H1 (cell line): ENCODE data around the gene FGD6. TPM values are rescaled to one million over a fixed set of nuclear protein-coding genes. Genes with fewer than 3 reads are reported as not detected.

Experiments used
- CTCF ChIA-PET: fragments of 300-600 bp; sonication (Branson Sonifier 250); formaldehyde crosslinking; loops from one replicate; lab custom pipeline; 2021; ENCODE audit not compliant: partially characterized antibody; lab: Charles Lee
- POLR2A ChIA-PET: fragments of 300-600 bp; sonication (Branson Sonifier 250); formaldehyde crosslinking; loops from one replicate; lab custom pipeline; 2021; ENCODE audit warnings: inconsistent platforms; ENCODE audit not compliant: partially characterized antibody; lab: Charles Lee
- DNase-seq, 2 experiments: peaks; one replicate each; pipeline versions ENCODE4 v3.0.0 to v3.0.0-alpha.2; 2010 to 2022; ENCODE audit warnings: low spot score in 2 of 2, low read depth in 1 of 2, mixed read lengths in 1 of 2
- FAIRE-seq: peaks from 2 replicates; lab custom pipeline; 2011; peaks lifted over from hg19 to GRCh38; lab: Jason Lieb, UNC
- H2AFZ ChIP-seq: 2 replicates; pipeline ENCODE4 v1.8.1; 2012; ENCODE audit warnings: low read length, inconsistent platforms
- H2AK5ac ChIP-seq: 2 replicates; pipeline ENCODE4 v1.6.1; 2013; ENCODE audit warnings: low read depth, low read length
- H2BK120ac ChIP-seq: replicated peaks from 2 replicates; pipeline ENCODE3; 2013; ENCODE audit warnings: low read depth, low read length, inconsistent platforms
- H2BK12ac ChIP-seq: 2 replicates; pipeline ENCODE4 v1.6.1; 2013; ENCODE audit warnings: low read depth, low read length
- H2BK15ac ChIP-seq: 2 replicates; pipeline ENCODE4 v1.6.1; 2013; ENCODE audit warnings: low read length
- H2BK20ac ChIP-seq: 2 replicates; pipeline ENCODE4 v1.6.1; 2013; ENCODE audit warnings: low read length
- H2BK5ac ChIP-seq: 2 replicates; pipeline ENCODE4 v1.6.1; 2013; ENCODE audit warnings: low read depth, low read length
- H3K14ac ChIP-seq: 2 replicates; pipeline ENCODE4 v1.6.1; 2013; ENCODE audit warnings: inconsistent platforms; ENCODE audit not compliant: insufficient read length
- H3K18ac ChIP-seq: 2 replicates; pipeline ENCODE4 v1.6.1; 2013; ENCODE audit warnings: low read length; ENCODE audit errors: extremely low read depth
- H3K23ac ChIP-seq: 2 replicates; pipeline ENCODE4 v1.6.1; 2013; ENCODE audit warnings: inconsistent platforms; ENCODE audit not compliant: insufficient read length
- H3K23me2 ChIP-seq: 2 replicates; pipeline ENCODE4 v1.6.1; 2013; ENCODE audit warnings: low read depth, low read length
- H3K27ac ChIP-seq: 2 replicates; pipeline ENCODE4 v1.6.1; 2011; ENCODE audit warnings: low read depth, low read length, inconsistent platforms
- H3K27me3 ChIP-seq, 4 experiments: replicated peaks in 1 of 4; 1 replicate in 1 of 4; 2 replicates in 3 of 4; pipeline versions ENCODE4 v1.6.1 to v1.8.1; 2011 to 2013; ENCODE audit warnings: low read length in 3 of 4, mild to moderate bottlenecking in 3 of 4, inconsistent platforms in 2 of 4, mixed read lengths in 2 of 4, moderate library complexity in 1 of 4; ENCODE audit not compliant: control insufficient read depth in 3 of 4, insufficient read depth in 3 of 4; ENCODE audit errors: extremely low read depth in 1 of 4
- H3K36me3 ChIP-seq, 4 experiments: 2 replicates each; pipeline versions ENCODE4 v1.6.1 to v1.8.1; 2011 to 2013; ENCODE audit warnings: mild to moderate bottlenecking in 4 of 4, low read length in 3 of 4, moderate library complexity in 2 of 4, control low read depth in 1 of 4, inconsistent platforms in 1 of 4; ENCODE audit not compliant: insufficient read depth in 4 of 4, control insufficient read depth in 2 of 4
- H3K4ac ChIP-seq: replicated peaks from 2 replicates; pipeline ENCODE3; 2013; ENCODE audit warnings: low read length, low read depth, mixed read lengths, inconsistent platforms; ENCODE audit not compliant: insufficient read length
- H3K4me1 ChIP-seq, 4 experiments: replicated peaks in 1 of 4; 1 replicate in 1 of 4; 2 replicates in 3 of 4; pipeline versions ENCODE4 v1.6.1 to v1.8.1; 2011 to 2013; ENCODE audit warnings: low read length in 3 of 4, inconsistent platforms in 2 of 4, mixed read lengths in 1 of 4; ENCODE audit not compliant: insufficient read depth in 4 of 4, control insufficient read depth in 3 of 4
- H3K4me2 ChIP-seq, 2 experiments: 2 replicates each; pipeline versions ENCODE4 v1.6.1 to v1.8.1; 2011 to 2013; ENCODE audit warnings: low read depth in 2 of 2, low read length in 2 of 2, control low read depth in 1 of 2, inconsistent platforms in 1 of 2, mild to moderate bottlenecking in 1 of 2; ENCODE audit not compliant: insufficient read depth in 1 of 2
- H3K4me3 ChIP-seq, 4 experiments: fragments of 200-600, 300-600 bp in 1 of 4; sonication (generic), shearing (Covaris generic), sonication (Bioruptor Twin) in 1 of 4; 2 replicates each; pipeline versions ENCODE4 v1.5.1 to v1.8.1; 2011 to 2016; ENCODE audit warnings: low read length in 4 of 4, low read depth in 3 of 4, control low read depth in 2 of 4, inconsistent platforms in 2 of 4, mild to moderate bottlenecking in 2 of 4, mixed read lengths in 1 of 4, moderate library complexity in 1 of 4; ENCODE audit not compliant: insufficient read depth in 2 of 4; ENCODE audit errors: extremely low read depth in 1 of 4
- H3K56ac ChIP-seq: replicated peaks from 2 replicates; pipeline ENCODE3; 2013; ENCODE audit warnings: low read depth, mild to moderate bottlenecking, mixed read lengths, low read length, inconsistent platforms; ENCODE audit not compliant: insufficient read length
- H3K79me1 ChIP-seq: 2 replicates; pipeline ENCODE4 v1.6.1; 2013; ENCODE audit warnings: low read depth, low read length, control low read depth
- H3K79me2 ChIP-seq, 2 experiments: 2 replicates each; pipeline versions ENCODE4 v1.6.1 to v1.8.1; 2012 to 2013; ENCODE audit warnings: low read length in 2 of 2, mild to moderate bottlenecking in 2 of 2, inconsistent platforms in 1 of 2; ENCODE audit not compliant: insufficient read depth in 2 of 2, control insufficient read depth in 1 of 2
- H3K9ac ChIP-seq, 4 experiments: replicated peaks in 1 of 4; 1 replicate in 1 of 4; 2 replicates in 3 of 4; pipeline versions ENCODE4 v1.6.1 to v1.8.1; 2011 to 2013; ENCODE audit warnings: low read depth in 3 of 4, low read length in 3 of 4, control low read depth in 2 of 4, mild to moderate bottlenecking in 2 of 4, moderate library complexity in 2 of 4, inconsistent platforms in 1 of 4; ENCODE audit errors: extremely low read depth in 1 of 4
- H3K9me3 ChIP-seq, 2 experiments: 2 replicates each; pipeline versions ENCODE4 v1.6.1 to v1.8.1; 2012 to 2013; ENCODE audit warnings: mild to moderate bottlenecking in 2 of 2, moderate library complexity in 2 of 2, control low read depth in 1 of 2, inconsistent platforms in 1 of 2, low read depth in 1 of 2, low read length in 1 of 2, mixed read lengths in 1 of 2; ENCODE audit not compliant: insufficient read depth in 2 of 2
- H4K20me1 ChIP-seq, 2 experiments: replicated peaks in 1 of 2; 2 replicates each; pipeline versions ENCODE3 to v1.8.1; 2011 to 2013; ENCODE audit warnings: inconsistent platforms in 2 of 2, low read length in 2 of 2, mild to moderate bottlenecking in 1 of 2; ENCODE audit not compliant: insufficient read depth in 2 of 2, control insufficient read depth in 1 of 2
- H4K5ac ChIP-seq: 2 replicates; pipeline ENCODE4 v1.6.1; 2013; ENCODE audit warnings: low read length, low read depth, mixed read lengths, inconsistent platforms; ENCODE audit not compliant: insufficient read length
- H4K8ac ChIP-seq: 2 replicates; pipeline ENCODE4 v1.8.0; 2013; ENCODE audit warnings: mild to moderate bottlenecking, moderate library complexity, low read length, inconsistent platforms; ENCODE audit not compliant: insufficient read depth; ENCODE audit errors: extremely low read depth
- H4K91ac ChIP-seq: replicated peaks from 2 replicates; pipeline ENCODE3; 2013; ENCODE audit warnings: low read length, mixed read lengths, inconsistent platforms; ENCODE audit not compliant: insufficient read length
- ASH2L ChIP-seq: fragments of 200-600, 300-600 bp; sonication (generic); IDR thresholded peaks from one replicate; pipeline ENCODE4 v1.7.1; 2017; ENCODE audit warnings: low read length
- BACH1 ChIP-seq: IDR thresholded peaks from 2 replicates; pipeline ENCODE4 v1.6.1; 2012; ENCODE audit warnings: low read length, improper control_type of control experiment
- CBX8 ChIP-seq: fragments of 300-800, 300-1000 bp; sonication (generic); IDR thresholded peaks from 2 replicates; pipeline ENCODE4 v1.7.1; 2016; ENCODE audit warnings: low read depth, low read length, borderline replicate concordance
- KDM5A ChIP-seq: fragments of 200-600 bp; IDR thresholded peaks from 2 replicates; pipeline ENCODE4 v1.7.1; 2012; ENCODE audit warnings: mild to moderate bottlenecking, low read length, inconsistent platforms, mixed read lengths
- SAP30 ChIP-seq: fragments of 300-600 bp; sonication (generic); IDR thresholded peaks from 2 replicates; pipeline ENCODE4 v1.7.1; 2012; ENCODE audit warnings: low read length, moderate library complexity, mild to moderate bottlenecking, inconsistent platforms; ENCODE audit not compliant: insufficient read depth, insufficient replicate concordance
- SIRT6 ChIP-seq: IDR thresholded peaks from one replicate; pipeline ENCODE4 v1.7.1; 2012; ENCODE audit warnings: low read length, inconsistent platforms
- polyA plus RNA-seq, 7 experiments: library from polyadenylated mRNA; depleted of rRNA in 3 of 7; stranded (reverse) in 5 of 7; unstranded in 2 of 7; fragments of >200 nt in 5 of 7; fragments of 200-250 nt in 2 of 7; gene quantifications; 1 replicate in 5 of 7; 2 replicates in 1 of 7; 4 replicates in 1 of 7; pipeline versions ENCODE4 v1.2.1 to v1.2.3, GENCODE V29; 2011 to 2013; ENCODE audit warnings: missing spikeins in 2 of 7, mixed read lengths in 2 of 7
- total RNA-seq: library from RNA; stranded (reverse); fragmentation: NEBNext Ultra II Directional; extraction: Animal tissue kit (Norgen Biotek cat#: 25700); gene quantifications from 2 replicates; pipeline ENCODE4 v1.2.1, GENCODE V29; 2021

The FGD6 gene
- total and polyA plus RNA-seq, 2 of the 8 experiments (the other 6 are each of a cell fraction or from before 2014, with no cell fraction given) = 12.2 to 24.3 TPM

DNA sequence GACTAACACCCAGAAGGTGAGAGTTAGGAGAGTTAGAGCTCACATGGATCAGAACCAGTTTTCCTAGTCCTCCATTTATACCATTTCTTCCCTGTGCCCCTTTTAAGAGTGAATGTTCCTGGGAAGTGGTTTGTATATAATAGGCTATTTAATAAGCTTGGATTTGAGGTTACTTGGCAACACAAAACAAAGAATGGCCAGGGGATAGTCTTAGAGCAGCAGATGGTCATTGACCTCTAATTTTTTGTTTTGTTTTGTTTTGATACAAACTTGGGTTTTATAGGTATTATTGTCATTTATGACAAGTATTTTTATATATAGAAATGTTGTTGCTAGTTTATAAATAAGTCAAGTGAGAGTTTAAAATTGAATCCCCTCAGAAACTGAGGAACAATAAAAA is 36.1 kb upstream of the FGD6 start:
- Histone ChIP-seq H4K20me1 (peaks cover 0 to 5% of the 10 kb centered on the region in 2 experiments), H2BK120ac (no peak overlapping the region), H3K18ac (no peak overlapping the region), H3K4me3 (no peak overlapping the region), H3K79me1 (peaks cover 3% of the 10 kb centered on the region; the same call in 1 of the 2 replicates), H3K27ac (no peak overlapping the region)
- TF ChIP-seq SIRT6 (no peak), ASH2L (no peak), CBX8 (no peak), SAP30 (no peak), BACH1 (no peak), KDM5A (no peak)
- TF ChIP-seq, all 59 proteins: peak for 0
- H3K23ac ChIP-seq = no peak overlapping the region
- no peak overlapping the region for H4K5ac ChIP-seq
- H2BK5ac ChIP-seq = no peak overlapping the region
- peaks cover 0 to 30% (median 11%) of the 10 kb centered on the region in 4 experiments; a peak in 4 of 8 replicates for H3K36me3 ChIP-seq
- H3K23me2 ChIP-seq = no peaks in the 10 kb centered on the region
- H2BK12ac ChIP-seq = no peak overlapping the region
- H3K4me2 ChIP-seq = no peak overlapping the region
- no peak overlapping the region for H4K8ac ChIP-seq
- H4K91ac ChIP-seq = no peak overlapping the region
- no peaks in the 10 kb centered on the region for H3K9me3 ChIP-seq
- CTCF ChIA-PET = interaction anchor here (1.6 kb wide), 1 partner anchor 136 kb away, joined by 4 read pairs; no protein-coding TSS in a partner anchor
- no peaks in the 10 kb centered on the region for H3K27me3 ChIP-seq
- no peak overlapping the region for H2AFZ ChIP-seq
- H3K56ac ChIP-seq = no peak overlapping the region
- DNase-seq (no peak), FAIRE-seq (no peak)
- H3K14ac ChIP-seq = no peak overlapping the region
- no peak overlapping the region for H3K9ac ChIP-seq
- H2BK20ac ChIP-seq = no peak overlapping the region
- H3K4me1 ChIP-seq = peaks cover 0 to 8% (median 3%) of the 10 kb centered on the region in 4 experiments; a peak in 3 of 7 replicates
- H3K4ac ChIP-seq = no peak overlapping the region
- H3K79me2 ChIP-seq = peaks cover 0 to 37% of the 10 kb centered on the region in 2 experiments; a peak in 2 of 4 replicates
- H2AK5ac ChIP-seq = no peak overlapping the region
- POLR2A ChIA-PET = interaction anchor here (1.1 kb wide), 1 partner anchor 10 kb away, joined by 3 read pairs; no protein-coding TSS in a partner anchor
- H2BK15ac ChIP-seq = no peak overlapping the region
